Neuronal stem cell (in vitro differentiated cells): ENCODE measurements around the gene NR2C1.

ENCODE experiments used
- DNase-seq: peaks from one replicate; pipeline ENCODE4 v3.0.0-alpha.2; 2013; ENCODE audit warnings: low spot score
- H2AFZ ChIP-seq: one replicate; pipeline ENCODE4 v1.6.1; 2013; ENCODE audit warnings: mild to moderate bottlenecking, low read length, inconsistent platforms
- H2AK5ac ChIP-seq: 2 replicates; pipeline ENCODE4 v1.6.1; 2013; ENCODE audit warnings: low read depth, mild to moderate bottlenecking, inconsistent platforms, low read length, moderate library complexity, mixed read lengths
- H2BK120ac ChIP-seq: 2 replicates; pipeline ENCODE4 v1.6.1; 2013; ENCODE audit warnings: low read depth, mild to moderate bottlenecking, inconsistent platforms, low read length, moderate library complexity, mixed read lengths
- H2BK12ac ChIP-seq: one replicate; pipeline ENCODE4 v1.6.1; 2013; ENCODE audit warnings: low read length, inconsistent platforms
- H2BK15ac ChIP-seq: 2 replicates; pipeline ENCODE4 v1.6.1; 2013; ENCODE audit warnings: mild to moderate bottlenecking, low read length, inconsistent platforms, mixed read lengths
- H2BK5ac ChIP-seq: one replicate; pipeline ENCODE4 v1.6.1; 2013; ENCODE audit warnings: inconsistent platforms, mild to moderate bottlenecking, low read length, moderate library complexity
- H3K14ac ChIP-seq: one replicate; pipeline ENCODE4 v1.6.1; 2013; ENCODE audit warnings: low read length, inconsistent platforms
- H3K18ac ChIP-seq: 2 replicates; pipeline ENCODE4 v1.6.1; 2013; ENCODE audit warnings: low read length, inconsistent platforms
- H3K23ac ChIP-seq: 2 replicates; pipeline ENCODE4 v1.6.1; 2013; ENCODE audit warnings: low read depth, mild to moderate bottlenecking, mixed read lengths, low read length, inconsistent platforms; ENCODE audit not compliant: poor library complexity
- H3K27ac ChIP-seq: replicated peaks from 3 replicates; pipeline ENCODE4 v1.5.1; 2013; ENCODE audit warnings: low read length, inconsistent platforms
- H3K27me3 ChIP-seq, 3 experiments: 2 replicates each; pipeline ENCODE4 v1.6.1; 2013; ENCODE audit warnings: low read length in 3 of 3, mild to moderate bottlenecking in 2 of 3, inconsistent platforms in 1 of 3, low read depth in 1 of 3, mixed read lengths in 1 of 3, moderate library complexity in 1 of 3; ENCODE audit not compliant: control insufficient read depth in 3 of 3, insufficient read depth in 3 of 3
- H3K36me3 ChIP-seq, 2 donors: replicated peaks in 1 of 2; 2 replicates each; pipeline ENCODE4 v1.6.1; 2013; ENCODE audit warnings: low read length in 2 of 2; ENCODE audit not compliant: control insufficient read depth in 2 of 2, insufficient read depth in 2 of 2
- H3K4ac ChIP-seq: 2 replicates; pipeline ENCODE4 v1.6.1; 2013; ENCODE audit warnings: inconsistent platforms, mild to moderate bottlenecking, low read length, moderate library complexity
- H3K4me1 ChIP-seq, 2 donors: 1 replicate in 1 of 2; 2 replicates in 1 of 2; pipeline ENCODE4 v1.6.1; 2013; ENCODE audit warnings: low read length in 2 of 2, low read depth in 1 of 2; ENCODE audit not compliant: control insufficient read depth in 2 of 2, insufficient read depth in 1 of 2
- H3K4me2 ChIP-seq: one replicate; pipeline ENCODE4 v1.6.1; 2013; ENCODE audit warnings: mild to moderate bottlenecking, low read length, inconsistent platforms; ENCODE audit not compliant: insufficient read depth, poor library complexity, severe bottlenecking
- H3K4me3 ChIP-seq, 2 donors: 2 replicates each; pipeline ENCODE4 v1.5.1; 2013; ENCODE audit warnings: low read length in 2 of 2, mild to moderate bottlenecking in 2 of 2, inconsistent platforms in 1 of 2, moderate library complexity in 1 of 2
- H3K79me1 ChIP-seq: one replicate; pipeline ENCODE4 v1.6.1; 2013; ENCODE audit warnings: low read depth, mild to moderate bottlenecking, inconsistent platforms, low read length, moderate library complexity
- H3K9ac ChIP-seq: one replicate; pipeline ENCODE4 v1.6.1; 2013; ENCODE audit warnings: mild to moderate bottlenecking, low read depth, low read length, inconsistent platforms; ENCODE audit not compliant: poor library complexity
- H3K9me3 ChIP-seq, 2 donors: replicated peaks in 1 of 2; 2 replicates each; pipeline versions ENCODE3 to v1.6.1; 2013; ENCODE audit warnings: low read length in 2 of 2, mild to moderate bottlenecking in 2 of 2, inconsistent platforms in 1 of 2, low read depth in 1 of 2, mixed read lengths in 1 of 2, moderate library complexity in 1 of 2; ENCODE audit not compliant: control insufficient read depth in 2 of 2, insufficient read depth in 1 of 2
- H4K8ac ChIP-seq: one replicate; pipeline ENCODE4 v1.6.1; 2013; ENCODE audit warnings: low read depth, mild to moderate bottlenecking, inconsistent platforms, low read length, moderate library complexity
- H4K91ac ChIP-seq: one replicate; pipeline ENCODE4 v1.6.1; 2013; ENCODE audit warnings: low read length, low read depth, mild to moderate bottlenecking, inconsistent platforms; ENCODE audit not compliant: poor library complexity
- WGBS, 2 donors: extraction: QIAGEN DNeasy Blood & Tissue Kit; methylation state at CpG; one replicate each; pipeline ENCODE4 v1.1.7; 2013; ENCODE audit warnings: missing lambda C conversion rate in 2 of 2, mixed read lengths in 1 of 2; ENCODE audit not compliant: insufficient read length in 2 of 2, insufficient replicate concordance in 1 of 2; ENCODE audit errors: extremely low coverage in 2 of 2; 5-methylcytosine and 5-hydroxymethylcytosine counted together

Gene NR2C1

GRCh38 chr12:94982456-94982855 lies 91.0 kb downstream of the NR2C1 start:
- Histone ChIP-seq H2BK12ac (no peak overlapping the region), H2BK5ac (no peak overlapping the region), H3K79me1 (no peaks in the 10 kb centered on the region), H2AK5ac (no peak overlapping the region), H3K4ac (no peak overlapping the region), H3K9ac (no peak overlapping the region), H3K4me3 (no peak overlapping the region), H2BK120ac (no peak overlapping the region), H2BK15ac (no peak overlapping the region), H4K91ac (no peak overlapping the region), H3K18ac (no peak overlapping the region), H3K36me3 (peaks cover 3 to 23% of the 10 kb centered on the region in 2 donors), H3K4me1 (peaks cover 6 to 7% of the 10 kb centered on the region in 2 donors), H3K27me3 (no peaks in the 10 kb centered on the region), H3K4me2 (no peak overlapping the region), H3K14ac (no peak overlapping the region), H3K27ac (no peak overlapping the region), H3K9me3 (no peaks in the 10 kb centered on the region), H2AFZ (no peak overlapping the region), H4K8ac (no peak overlapping the region), H3K23ac (no peak overlapping the region)
- DNase-seq, result no peak
- no CpG with 5 or more reads among the region's 7 CpGs for WGBS, 2 donors

DNA sequence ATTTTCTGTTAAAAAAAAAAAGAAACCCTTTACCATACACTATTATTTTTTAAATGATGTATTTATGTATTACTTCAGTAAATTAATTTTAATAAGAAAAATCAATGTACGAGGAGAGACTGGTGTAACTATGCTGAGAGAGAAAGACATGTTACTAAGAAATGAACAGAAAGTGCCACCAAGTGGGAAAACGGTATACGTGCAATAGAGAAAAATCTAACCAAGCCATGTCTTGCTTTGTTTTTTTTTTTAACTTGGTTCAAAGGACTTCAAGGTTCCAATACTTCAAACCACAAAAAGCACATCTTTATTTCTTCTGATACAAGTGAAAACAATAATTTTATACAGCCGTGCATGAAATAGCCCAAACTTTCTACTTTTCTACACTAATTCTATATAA lies 92.8 kb downstream of the NR2C1 start:
- WGBS, 2 donors, result no CpG with 5 or more reads among the region's 4 CpGs
- Histone ChIP-seq H2AK5ac (no peak overlapping the region), H2BK120ac (no peak overlapping the region), H3K4me2 (no peak overlapping the region), H3K36me3 (peaks cover 3 to 28% of the 10 kb centered on the region in 2 donors), H3K27me3 (no peaks in the 10 kb centered on the region), H2BK15ac (no peak overlapping the region), H3K23ac (no peak overlapping the region), H3K4ac (no peak overlapping the region), H3K18ac (no peak overlapping the region), H3K14ac (no peak overlapping the region), H3K4me1 (peaks cover 6 to 7% of the 10 kb centered on the region in 2 donors), H3K27ac (no peak overlapping the region), H2BK12ac (no peak overlapping the region), H3K9me3 (no peaks in the 10 kb centered on the region), H3K9ac (no peak overlapping the region), H2BK5ac (no peak overlapping the region), H3K4me3 (no peak overlapping the region), H2AFZ (no peak overlapping the region), H4K8ac (no peak overlapping the region), H3K79me1 (no peaks in the 10 kb centered on the region), H4K91ac (no peak overlapping the region)
- no peak for DNase-seq

DNA sequence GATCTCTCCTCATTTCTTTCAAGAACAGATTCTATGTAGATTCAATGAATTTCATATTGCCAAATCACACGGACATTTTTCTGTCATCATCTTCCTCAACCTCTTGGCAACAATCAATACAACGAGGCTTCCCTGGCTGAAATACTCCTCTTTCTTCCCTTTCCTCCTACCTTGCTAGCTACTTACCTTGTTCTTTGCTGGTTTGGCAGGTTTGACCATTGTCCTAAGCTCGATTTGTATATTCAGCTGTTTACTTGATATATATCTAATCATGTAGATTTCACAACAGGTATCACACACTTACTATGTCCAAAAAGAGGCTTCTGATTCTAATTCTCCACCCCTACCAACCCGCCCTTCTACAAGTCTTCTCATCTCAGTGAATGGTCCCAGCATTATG lies 93.5 kb downstream of the NR2C1 start:
- H3K4me2 ChIP-seq, result no peak overlapping the region
- no peak overlapping the region for H2AK5ac ChIP-seq
- H3K18ac ChIP-seq, result no peak overlapping the region
- no peak for DNase-seq
- no peak overlapping the region for H2BK120ac ChIP-seq
- H2BK5ac ChIP-seq, result no peak overlapping the region
- H3K4me3 ChIP-seq, result no peak overlapping the region
- no peak overlapping the region for H3K4ac ChIP-seq
- H3K27me3 ChIP-seq, result no peaks in the 10 kb centered on the region
- H3K36me3 ChIP-seq, result peaks cover 3 to 28% of the 10 kb centered on the region in 2 donors
- H3K9ac ChIP-seq, result no peak overlapping the region
- H3K27ac ChIP-seq, result no peak overlapping the region
- no peak overlapping the region for H3K14ac ChIP-seq
- H2BK12ac ChIP-seq, result no peak overlapping the region
- H3K4me1 ChIP-seq, result peaks cover 6 to 7% of the 10 kb centered on the region in 2 donors
- WGBS, 2 donors, result no CpG with 5 or more reads among the region's 4 CpGs
- H3K23ac ChIP-seq, result no peak overlapping the region
- no peaks in the 10 kb centered on the region for H3K79me1 ChIP-seq
- no peak overlapping the region for H4K8ac ChIP-seq
- H3K9me3 ChIP-seq, result no peaks in the 10 kb centered on the region
- no peak overlapping the region for H2BK15ac ChIP-seq
- H4K91ac ChIP-seq, result no peak overlapping the region
- H2AFZ ChIP-seq, result no peak overlapping the region

- WGBS, 2 donors, result no CpG with 5 or more reads among the region's 4 CpGs
- Histone ChIP-seq H3K23ac (no peak overlapping the region), H3K4me2 (no peak overlapping the region), H3K18ac (no peak overlapping the region), H4K8ac (no peak overlapping the region), H2BK15ac (no peak overlapping the region), H2AFZ (no peak overlapping the region), H4K91ac (no peak overlapping the region), H3K4me1 (peaks cover 0 to 1% of the 10 kb centered on the region in 2 donors), H3K27me3 (no peaks in the 10 kb centered on the region), H3K4ac (no peak overlapping the region), H3K27ac (no peak overlapping the region), H2BK5ac (no peak overlapping the region), H2BK120ac (no peak overlapping the region), H3K9ac (no peak overlapping the region), H2AK5ac (no peak overlapping the region), H3K79me1 (no peaks in the 10 kb centered on the region), H3K9me3 (no peaks in the 10 kb centered on the region), H3K36me3 (peaks cover 0 to 19% of the 10 kb centered on the region in 2 donors), H2BK12ac (no peak overlapping the region), H3K14ac (no peak overlapping the region), H3K4me3 (no peak overlapping the region)
- DNase-seq, result no peak
Measured at GRCh38 chr12:94977766-94978468, 95.5 kb downstream of the NR2C1 start.
